ENCODE data around the gene PRSS57. TPM values are rescaled to one million over a fixed set of nuclear protein-coding genes. Genes with fewer than 3 reads are reported as not detected.
A peak's percentile ranks its signal among the peaks of the same experiment; 100 is the strongest.

PRSS57 gene
- total RNA-seq, 4 donors from 2014 or later = not detected

DNA sequence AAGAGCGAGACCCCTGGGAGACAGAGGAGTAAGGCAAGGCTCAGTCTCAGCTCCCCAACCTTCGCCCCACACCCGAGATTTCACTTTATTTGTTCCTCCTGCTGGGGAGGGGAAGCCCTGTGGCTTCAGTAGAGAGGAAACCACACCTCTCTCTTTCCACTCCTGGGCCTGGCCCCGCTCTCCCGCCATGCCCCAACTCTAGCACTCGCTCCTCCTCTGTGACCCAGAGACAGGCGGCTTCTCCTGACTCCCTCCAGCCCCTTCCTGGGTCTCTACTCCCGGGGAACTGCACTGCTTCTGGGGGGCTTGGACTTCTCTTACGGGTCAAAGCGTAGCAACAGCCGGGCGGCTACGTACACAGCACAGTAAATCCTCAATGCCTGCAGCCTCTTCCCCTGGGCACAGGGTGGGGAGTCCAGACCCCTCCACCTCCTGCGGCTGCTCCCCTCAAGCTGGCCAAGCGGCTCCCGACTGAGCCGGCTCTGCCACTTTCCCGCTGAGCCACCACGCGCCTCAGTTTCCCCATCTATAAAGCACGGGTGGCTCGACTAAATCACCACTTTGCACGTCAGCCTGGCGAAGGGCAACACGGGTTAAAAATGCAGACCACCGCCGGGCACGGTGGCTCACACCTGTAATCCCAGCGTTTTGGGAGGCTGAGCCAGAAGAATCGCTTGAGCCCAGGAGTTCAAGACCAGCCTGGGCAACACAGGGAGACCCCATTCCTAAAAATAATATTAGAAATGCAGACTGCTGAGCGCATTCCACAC, 33.6 kb downstream of the PRSS57 start:
- peaks cover 0 to 15% of the 10 kb centered on the region in 2 donors for H3K36me3 ChIP-seq
- TF ChIP-seq EP300 (IDR thresholded peaks at IDR 0.05) = no peak
- no peak for TF ChIP-seq POLR2AphosphoS5 (IDR thresholded peaks at IDR 0.05)
- TF ChIP-seq, protein P1, sequence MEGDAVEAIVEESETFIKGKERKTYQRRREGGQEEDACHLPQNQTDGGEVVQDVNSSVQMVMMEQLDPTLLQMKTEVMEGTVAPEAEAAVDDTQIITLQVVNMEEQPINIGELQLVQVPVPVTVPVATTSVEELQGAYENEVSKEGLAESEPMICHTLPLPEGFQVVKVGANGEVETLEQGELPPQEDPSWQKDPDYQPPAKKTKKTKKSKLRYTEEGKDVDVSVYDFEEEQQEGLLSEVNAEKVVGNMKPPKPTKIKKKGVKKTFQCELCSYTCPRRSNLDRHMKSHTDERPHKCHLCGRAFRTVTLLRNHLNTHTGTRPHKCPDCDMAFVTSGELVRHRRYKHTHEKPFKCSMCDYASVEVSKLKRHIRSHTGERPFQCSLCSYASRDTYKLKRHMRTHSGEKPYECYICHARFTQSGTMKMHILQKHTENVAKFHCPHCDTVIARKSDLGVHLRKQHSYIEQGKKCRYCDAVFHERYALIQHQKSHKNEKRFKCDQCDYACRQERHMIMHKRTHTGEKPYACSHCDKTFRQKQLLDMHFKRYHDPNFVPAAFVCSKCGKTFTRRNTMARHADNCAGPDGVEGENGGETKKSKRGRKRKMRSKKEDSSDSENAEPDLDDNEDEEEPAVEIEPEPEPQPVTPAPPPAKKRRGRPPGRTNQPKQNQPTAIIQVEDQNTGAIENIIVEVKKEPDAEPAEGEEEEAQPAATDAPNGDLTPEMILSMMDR (IDR thresholded peaks at IDR 0.05) = no peak
- no peak for TF ChIP-seq POLR2A (IDR thresholded peaks at IDR 0.05)
- peak overlapping the region in 3 of 4 donors; percentile 85 to 96 (median 96) for H3K27ac ChIP-seq
- H3K4me3 ChIP-seq = peak overlapping the region; percentile 79 to 88
- peaks cover 0 to 80% (median 56%) of the 10 kb centered on the region in 3 donors for H3K4me1 ChIP-seq
- ATAC-seq = no peak
- no peaks in the 10 kb centered on the region for H3K27me3 ChIP-seq
- WGBS, 2 donors (ENCODE audit: low coverage in 1 of 2) = 13 to 21% methylated on average over 4 to 9 of the region's 31 CpGs
- H3K9me3 ChIP-seq = no peaks in the 10 kb centered on the region

DNA sequence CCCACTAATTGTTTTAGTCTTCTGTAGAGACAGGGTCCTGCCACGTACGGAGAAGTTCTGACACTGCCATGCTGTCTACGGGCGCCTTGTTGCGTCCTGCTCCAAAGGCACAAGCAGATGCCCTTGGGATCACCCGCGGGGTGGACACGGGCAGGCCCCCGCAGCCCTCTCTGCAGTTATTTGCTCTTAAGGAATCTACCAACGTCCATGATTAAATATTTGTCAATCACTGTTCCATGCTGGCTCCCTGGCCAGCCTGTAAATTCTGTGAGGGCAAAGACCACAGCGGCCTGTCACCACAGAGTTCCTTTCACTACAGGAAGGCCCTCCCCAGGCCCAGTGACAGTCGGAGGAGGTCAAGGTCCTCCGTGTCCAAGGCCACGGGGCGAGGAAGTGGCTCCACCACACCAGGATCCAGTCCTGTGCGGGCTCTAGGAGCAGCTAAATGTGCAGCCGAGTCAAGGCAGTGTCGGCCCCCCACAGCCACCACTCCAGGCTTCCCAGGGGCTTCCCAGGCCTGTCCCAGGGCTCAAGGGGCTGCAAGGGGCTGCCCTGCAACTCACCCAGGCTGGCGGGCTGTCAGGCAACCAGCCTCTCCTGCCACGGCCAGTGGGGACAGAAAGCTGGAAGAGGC, 34.3 kb downstream of the PRSS57 start:
- 10 to 18% methylated on average over 2 to 4 of the region's 20 CpGs for WGBS, 2 donors (ENCODE audit: low coverage in 1 of 2)
- H3K36me3 ChIP-seq = peaks cover 0 to 17% of the 10 kb centered on the region in 2 donors
- ATAC-seq = no peak
- no peak for TF ChIP-seq EP300 (IDR thresholded peaks at IDR 0.05)
- peaks cover 0 to 87% (median 57%) of the 10 kb centered on the region in 3 donors for H3K4me1 ChIP-seq
- H3K9me3 ChIP-seq = no peaks in the 10 kb centered on the region
- H3K27ac ChIP-seq = peak overlapping the region in 3 of 4 donors; percentile 85 to 96 (median 96)
- H3K4me3 ChIP-seq = peak overlapping the region in 1 of 2 donors; percentile 88
- no peaks in the 10 kb centered on the region for H3K27me3 ChIP-seq

DNA sequence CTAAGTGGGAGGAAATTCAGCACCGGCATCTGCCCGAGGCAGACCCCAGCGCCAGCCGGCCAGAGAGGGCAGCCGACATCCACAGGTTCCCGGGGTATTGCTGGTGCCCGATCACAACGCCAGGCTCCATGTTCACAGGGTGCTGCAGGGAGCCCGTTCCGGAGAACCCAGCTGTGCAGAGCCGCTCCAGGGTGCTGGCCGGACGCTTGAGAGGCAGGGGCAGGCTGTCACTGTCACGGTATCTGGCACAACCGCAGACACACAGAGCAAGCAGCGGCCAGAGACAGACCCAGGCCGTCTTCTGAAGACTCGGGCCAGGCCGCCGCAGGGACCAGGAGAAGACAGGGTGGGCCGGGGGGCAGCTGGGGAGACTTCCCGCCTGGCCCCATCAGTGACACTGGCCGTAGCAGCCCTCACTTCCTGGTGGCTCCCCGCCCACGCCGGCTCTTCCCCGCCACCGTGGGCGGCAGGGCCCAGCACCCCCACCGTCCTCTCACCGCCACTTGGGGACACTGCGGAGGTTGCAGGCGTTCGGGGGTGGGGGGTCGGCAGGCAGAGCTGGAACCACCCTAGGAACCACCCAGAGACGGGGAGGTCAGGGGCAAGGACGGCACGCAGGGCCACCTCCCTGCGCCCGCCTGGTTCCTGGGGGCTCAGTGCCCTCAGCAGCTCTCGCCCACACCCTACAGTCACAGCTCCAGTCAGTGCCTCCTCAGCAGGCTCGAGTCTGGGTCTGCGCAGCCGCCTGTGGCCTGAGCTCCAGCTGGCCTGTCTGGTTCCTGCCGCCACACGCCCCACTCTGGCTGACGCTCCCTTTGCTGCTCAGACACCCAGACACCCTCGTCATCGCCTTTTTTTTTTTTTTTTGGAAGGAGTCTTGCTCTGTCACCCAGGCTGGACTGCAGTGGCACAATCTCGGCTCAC, 36.1 kb downstream of the PRSS57 start:
- Histone ChIP-seq H3K27me3 (no peaks in the 10 kb centered on the region), H3K36me3 (peaks cover 0 to 32% of the 10 kb centered on the region in 2 donors), H3K4me1 (peaks cover 0 to 83% (median 51%) of the 10 kb centered on the region in 3 donors), H3K9me3 (no peaks in the 10 kb centered on the region), H3K27ac (peak overlapping the region in 1 of 4 donors; percentile 15), H3K4me3 (no peak overlapping the region)
- no peak for ATAC-seq
- TF ChIP-seq EP300 (IDR thresholded peaks at IDR 0.05) (no peak), POLR2A (IDR thresholded peaks at IDR 0.05) (no peak), POLR2AphosphoS5 (IDR thresholded peaks at IDR 0.05) (no peak)
- TF ChIP-seq, protein P1 (IDR thresholded peaks at IDR 0.05) = no peak
- 60% methylated on average over 3 of the region's 50 CpGs; no CpG with 5 or more reads in 1 of the 2 donors for WGBS, 2 donors (ENCODE audit: low coverage in 1 of 2)

DNA sequence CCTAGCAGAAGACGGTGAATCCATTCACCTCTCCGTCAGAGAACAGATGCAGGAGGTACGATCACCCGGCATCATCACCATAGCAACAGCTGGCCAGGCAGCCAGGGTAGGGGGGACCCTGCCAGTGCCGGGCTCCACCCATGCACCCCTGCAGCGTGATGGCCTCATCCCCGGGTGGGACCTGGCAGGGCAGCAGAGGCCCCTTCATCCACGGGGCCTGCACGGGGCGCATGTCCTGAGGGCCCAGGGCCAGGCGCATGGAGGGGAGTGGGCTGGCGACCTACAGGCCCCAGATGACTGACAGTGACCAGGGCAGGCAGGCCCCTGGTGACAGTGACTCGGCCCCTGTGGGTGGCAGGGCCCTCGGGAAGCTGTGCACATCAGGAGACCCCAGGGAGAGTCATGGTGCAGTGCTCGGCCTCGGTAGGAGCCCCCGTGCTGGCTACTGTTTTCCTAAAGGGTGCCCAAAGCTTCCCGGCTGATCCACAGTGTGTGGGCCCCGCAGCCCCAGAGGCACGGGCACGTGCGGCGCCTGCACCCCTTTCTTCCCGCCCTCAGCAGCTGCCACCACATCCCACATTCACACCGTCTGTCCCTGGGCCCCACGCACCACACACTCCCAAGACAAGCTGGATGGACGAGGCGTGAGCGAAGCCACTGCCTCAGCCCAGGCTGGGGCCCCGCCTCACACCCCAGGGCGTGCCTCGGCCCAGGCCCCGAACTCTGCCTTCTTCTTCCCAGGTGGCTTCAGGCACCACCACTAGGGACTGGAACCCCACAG, 37.0 kb downstream of the PRSS57 start:
- TF ChIP-seq, protein P1 (IDR thresholded peaks at IDR 0.05) = no peak
- TF ChIP-seq POLR2A (IDR thresholded peaks at IDR 0.05) (no peak), POLR2AphosphoS5 (IDR thresholded peaks at IDR 0.05) (no peak), EP300 (IDR thresholded peaks at IDR 0.05) (no peak)
- Histone ChIP-seq H3K4me1 (peaks cover 0 to 81% (median 46%) of the 10 kb centered on the region in 3 donors), H3K27me3 (no peaks in the 10 kb centered on the region), H3K36me3 (peaks cover 0 to 41% of the 10 kb centered on the region in 2 donors), H3K27ac (peak overlapping the region in 1 of 4 donors; percentile 20), H3K9me3 (no peaks in the 10 kb centered on the region), H3K4me3 (no peak overlapping the region)
- WGBS, 2 donors (ENCODE audit: low coverage in 1 of 2) = no CpG with 5 or more reads among the region's 33 CpGs
- no peak for ATAC-seq
